HG02970 (cell line): Measurements from ENCODE around the gene NHS.

ENCODE experiments used
- ATAC-seq: cut with Tn5 transposase; IDR thresholded peaks from one replicate; pipeline ENCODE4 v1.9.1; 2021; ENCODE audit warnings: mild to moderate bottlenecking, moderate library complexity, moderate number of reproducible peaks; ENCODE audit not compliant: unreplicated experiment, low FRiP score

NHS gene

DNA sequence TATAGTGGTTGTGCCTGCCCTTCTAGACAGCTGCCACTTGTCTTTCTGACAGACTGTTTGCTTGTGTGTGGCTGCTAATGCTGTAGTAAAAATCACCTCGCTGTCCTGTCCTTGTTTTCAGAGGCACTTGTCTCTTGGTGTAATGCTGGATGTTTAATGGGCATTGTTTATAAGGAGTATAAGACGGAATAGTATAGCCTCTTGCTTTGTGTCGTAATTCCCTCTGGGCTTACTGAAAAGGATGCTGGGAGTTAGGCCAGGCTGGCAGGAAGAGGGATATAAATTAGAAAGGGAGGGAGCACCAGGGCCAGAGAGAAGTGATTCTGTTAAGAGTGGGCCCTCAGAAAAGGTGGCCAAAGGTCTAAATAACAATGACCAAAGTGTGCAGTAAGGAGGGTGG, 29.0 kb downstream of the NHS start:
- ATAC-seq = no peak

DNA sequence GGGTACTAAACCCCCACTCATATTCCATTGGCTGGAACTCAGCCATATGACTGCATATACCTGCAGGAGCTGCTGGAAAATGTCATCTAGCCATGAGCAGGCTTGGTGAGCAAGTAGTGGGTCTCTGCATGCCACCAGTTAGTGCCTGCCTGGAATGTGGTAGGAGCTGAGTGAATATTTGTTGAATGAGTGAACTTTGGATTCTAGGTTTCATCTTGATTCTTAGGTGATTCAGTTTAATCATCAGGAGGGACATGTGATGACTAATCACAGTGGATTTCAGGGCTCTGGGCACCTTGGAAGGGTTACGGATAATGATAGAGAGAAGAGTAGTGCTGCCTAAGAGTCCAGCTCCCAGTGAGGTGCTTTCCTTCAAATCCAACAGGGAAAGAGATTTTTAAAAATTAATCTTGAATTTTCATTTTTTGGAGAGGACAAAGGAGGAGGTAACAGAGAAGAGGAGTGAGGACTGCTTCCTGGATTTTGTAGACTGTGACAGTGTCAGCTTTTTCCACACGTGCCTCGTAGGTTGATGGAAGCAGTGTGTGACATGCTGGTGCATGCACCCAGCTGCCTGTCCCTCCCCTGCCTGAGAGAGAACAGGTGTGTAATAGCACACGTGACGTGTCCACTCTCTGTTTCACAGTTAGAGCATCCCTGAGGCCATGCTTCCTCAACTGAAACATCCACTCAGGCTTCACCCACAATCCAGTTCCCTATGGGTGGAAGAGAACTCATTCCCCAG, 30.4 kb downstream of the NHS start:
- no peak for ATAC-seq

DNA sequence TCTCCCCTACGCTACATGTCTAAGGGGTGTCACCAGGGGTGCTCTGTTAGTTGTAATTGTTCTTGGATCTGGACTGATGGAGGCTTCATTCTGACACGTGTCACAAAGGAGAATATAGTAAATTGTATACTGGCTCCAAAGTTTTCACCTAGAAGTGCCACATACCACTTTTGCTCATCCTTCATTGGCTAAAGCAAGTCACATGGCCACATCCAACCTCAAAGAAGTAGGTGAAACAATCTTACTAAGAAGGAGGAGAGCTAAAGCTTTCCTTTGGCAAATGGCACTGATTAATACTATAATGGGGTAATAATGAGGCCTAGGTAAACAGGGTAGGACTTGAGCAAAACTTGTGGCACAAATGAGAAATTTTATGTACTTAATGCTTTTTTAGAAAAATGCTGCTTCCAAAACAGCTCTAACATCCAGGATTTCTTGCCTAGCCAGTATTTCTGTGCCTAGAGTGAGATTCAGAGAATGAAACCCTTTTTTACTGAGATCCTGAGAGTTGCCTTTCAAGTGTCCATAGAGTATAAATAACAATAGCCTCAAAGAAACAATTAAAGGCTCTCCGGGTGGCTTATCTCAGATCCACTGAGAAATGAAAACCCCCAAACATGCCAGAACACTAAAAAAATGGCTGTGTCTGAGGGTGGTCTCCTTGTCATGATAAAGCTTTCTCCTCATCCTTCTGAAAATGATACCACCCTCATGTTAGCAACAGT, 34.7 kb downstream of the NHS start:
- no peak for ATAC-seq

DNA sequence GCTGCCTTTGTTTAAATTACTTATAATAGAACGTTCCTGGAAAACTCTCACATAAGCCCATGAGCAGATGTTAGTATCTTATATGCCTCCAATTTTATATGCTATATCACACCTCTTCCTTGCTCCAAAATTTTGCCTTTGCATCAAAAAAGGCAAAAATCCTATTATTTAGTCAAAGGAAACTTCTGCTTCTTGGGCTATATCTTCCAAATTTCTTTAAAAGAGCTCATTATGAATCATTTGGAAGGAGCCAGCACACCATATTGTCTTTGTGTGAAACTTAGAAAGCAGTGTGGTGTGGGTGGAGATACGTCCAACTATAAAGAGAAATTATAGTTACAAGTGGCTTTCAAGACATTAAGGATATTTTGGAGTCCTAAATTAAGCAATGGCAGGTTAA, 35.7 kb downstream of the NHS start:
- no peak for ATAC-seq

DNA sequence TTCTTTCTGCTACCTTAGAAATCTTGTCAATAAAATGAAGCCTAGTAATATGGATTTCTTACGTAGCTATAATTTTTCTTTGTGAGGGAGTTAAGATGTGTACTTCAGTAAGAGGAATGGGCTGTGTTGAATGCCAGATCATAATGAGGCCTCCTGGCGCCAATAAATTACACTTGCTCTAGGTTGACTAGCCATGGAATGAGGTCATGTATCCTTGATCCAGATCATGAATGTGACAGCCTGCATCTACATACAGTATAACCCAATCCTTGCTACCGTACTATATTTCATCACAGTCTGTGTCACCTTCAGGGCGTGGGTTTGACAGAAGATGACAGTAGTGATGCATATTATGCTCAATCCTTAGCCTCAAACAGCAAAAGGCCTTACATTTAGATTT, 36.2 kb downstream of the NHS start:
- ATAC-seq = no peak

DNA sequence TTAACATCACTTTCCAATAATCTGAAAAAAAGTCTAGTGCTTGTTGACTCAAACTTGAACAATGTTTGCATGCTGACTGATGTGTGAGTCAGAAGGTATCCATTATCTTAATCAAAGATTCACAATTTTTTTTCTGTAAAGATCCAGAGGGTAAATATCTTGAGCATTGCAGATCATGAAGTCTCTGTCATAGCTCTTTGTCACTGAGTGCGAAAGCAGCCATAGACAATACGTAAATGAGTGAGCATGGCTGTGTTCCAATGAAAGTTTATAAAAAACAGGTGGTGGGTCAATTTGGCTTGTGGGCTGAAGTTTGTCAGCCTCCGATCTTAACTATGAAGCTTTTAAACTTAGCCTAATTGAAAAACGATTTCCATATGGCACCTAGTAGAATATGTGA, 37.7 kb downstream of the NHS start:
- no peak for ATAC-seq

DNA sequence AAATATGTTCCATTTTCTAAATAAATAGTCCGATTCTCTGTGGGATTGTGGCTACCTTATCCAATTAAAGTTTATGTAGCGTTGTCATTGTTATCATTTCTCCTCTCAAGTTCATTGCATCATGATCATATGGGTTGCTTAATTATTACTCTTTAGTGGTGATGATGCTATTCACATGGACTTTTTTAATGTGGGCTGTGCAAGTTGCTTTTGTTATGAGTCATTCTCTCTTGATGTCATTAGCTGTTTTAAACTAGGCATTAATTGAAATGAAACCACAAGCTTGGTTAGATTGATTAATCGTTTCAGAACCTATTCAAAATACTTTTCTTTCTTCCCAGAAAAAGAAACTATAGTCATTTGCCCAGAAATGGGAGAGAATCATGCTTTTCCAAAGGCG, 38.2 kb downstream of the NHS start:
- no peak for ATAC-seq

DNA sequence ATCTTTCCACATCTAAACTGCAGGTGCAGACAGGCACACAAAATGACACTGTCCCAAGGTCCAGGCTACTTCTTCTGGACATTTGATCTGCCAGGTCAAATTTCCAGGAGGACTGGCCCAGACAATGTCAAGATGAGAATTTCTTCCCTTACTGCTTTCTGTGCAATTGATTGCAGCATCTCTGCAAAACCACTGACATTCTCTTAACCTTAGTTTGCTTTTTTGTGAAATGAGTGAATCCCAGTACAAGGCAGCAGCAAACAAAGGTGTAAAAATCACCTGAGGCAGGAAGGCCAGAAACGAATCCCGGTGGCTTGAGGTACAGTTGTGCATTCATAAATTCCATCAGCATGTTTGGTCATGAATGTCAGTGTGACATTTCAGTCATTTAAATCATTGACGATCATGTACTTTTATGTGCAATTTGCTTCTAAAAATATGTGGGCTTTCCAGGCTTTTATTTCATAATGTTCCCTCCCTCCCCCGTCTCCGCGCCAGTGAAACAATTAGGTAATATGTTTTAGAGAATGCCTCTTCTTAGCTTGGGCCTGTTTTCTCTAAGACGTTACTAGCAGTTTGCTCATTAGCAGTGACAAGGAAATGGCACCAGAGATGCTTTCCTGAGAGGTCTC, 39.1 kb downstream of the NHS start:
- ATAC-seq = no peak

DNA sequence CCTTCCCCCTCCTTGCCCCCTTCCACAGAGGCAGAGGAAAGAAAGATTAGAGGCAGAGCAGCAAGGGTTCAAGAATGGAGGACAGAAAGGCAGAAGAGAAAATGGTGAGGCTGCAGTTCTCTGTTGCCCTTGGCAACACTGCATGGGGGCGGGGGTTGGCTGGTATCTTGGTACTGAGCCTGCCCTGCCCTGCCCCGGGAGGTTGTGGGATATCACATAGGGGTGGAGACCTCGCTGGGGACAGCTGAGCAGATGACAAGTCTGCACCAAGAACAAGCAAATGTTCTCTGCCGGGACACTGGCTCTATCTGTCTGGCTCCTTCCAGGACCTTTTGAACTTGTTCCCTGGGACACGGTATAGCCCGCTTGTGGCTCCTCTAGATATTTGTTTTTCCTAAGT, 39.8 kb downstream of the NHS start:
- ATAC-seq = no peak

DNA sequence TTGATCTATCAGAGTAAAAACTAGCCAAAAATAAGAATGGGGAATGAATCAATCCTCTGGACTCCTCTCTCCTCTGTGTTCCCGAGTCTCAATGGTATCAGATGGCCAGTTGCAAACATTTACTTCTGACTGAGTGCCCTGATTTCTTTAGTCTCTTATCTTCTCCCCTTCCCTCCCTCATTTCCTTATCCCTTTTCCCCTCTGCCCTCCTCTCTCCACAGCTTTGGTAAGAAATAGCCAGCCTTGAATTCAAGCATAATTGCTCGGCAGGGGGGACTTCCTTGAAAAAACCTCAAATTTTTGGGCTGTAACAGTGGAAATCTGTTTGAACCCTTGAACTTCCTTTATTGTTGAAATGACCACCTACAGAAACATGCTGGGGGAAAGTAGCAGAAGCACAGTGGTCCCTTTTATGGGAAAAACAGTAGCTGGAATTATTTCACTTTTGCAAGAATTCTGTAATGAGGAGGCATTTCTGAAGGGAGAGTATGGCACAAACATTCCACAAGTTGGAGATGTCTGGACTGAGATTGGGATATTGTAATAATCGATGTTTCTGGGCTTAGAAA, 40.3 kb downstream of the NHS start:
- no peak for ATAC-seq

DNA sequence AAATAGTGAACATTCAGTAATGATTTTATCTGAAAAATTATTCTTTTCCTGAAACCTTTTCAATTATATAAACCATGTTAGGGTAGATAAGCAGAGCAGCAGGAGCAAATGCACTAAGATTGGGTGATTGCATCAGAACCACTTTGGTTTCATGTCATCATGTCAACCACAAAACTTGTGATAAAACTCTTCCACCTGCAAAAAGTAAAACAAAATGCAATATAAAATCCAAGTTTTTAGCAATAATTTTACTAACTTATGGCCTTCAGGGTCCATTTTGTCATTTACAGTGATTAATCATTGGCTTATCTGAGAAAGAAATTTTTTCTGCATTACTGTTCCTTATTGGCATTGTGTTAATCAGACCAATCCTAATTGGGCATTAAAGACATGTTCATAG, 42.4 kb downstream of the NHS start:
- no peak for ATAC-seq

DNA sequence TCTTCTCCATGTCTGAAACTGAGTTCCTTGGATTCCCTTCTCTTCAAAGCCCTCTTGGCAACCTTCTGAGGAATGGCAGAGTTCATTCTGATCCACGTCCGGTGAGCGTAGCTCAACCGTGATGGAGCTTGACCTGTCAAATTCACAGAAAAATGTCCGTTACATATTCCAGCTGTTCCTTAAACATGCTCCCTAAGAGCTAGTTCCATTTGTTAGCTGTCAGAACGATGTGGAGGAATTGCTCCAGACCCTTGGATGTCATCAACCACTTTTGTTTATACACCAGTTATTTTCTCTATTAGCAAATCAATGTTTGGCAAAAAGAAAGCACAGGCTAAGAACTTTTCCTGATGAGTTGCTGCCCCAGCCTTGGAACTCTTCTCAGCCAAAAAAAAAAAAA, 50.1 kb downstream of the NHS start:
- ATAC-seq = no peak

DNA sequence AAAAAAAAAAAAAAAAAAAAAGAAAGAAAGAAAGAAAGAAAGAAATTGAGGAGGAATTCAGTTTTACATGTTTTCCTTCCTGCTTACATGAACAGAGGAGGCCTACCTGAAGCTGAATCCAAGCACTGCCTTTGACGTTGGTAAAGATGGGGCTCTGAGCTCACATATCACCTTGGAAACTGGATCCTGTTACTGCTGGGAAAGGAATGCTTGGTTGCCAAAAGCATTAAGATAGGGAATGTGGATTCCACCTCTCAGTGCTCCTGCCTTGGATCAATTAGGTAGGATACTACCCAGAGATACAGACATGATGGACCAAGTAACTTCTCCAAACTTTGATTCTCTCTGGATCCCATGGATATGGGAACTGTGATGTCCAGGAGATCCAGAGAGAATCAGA, 50.6 kb downstream of the NHS start:
- ATAC-seq = no peak

DNA sequence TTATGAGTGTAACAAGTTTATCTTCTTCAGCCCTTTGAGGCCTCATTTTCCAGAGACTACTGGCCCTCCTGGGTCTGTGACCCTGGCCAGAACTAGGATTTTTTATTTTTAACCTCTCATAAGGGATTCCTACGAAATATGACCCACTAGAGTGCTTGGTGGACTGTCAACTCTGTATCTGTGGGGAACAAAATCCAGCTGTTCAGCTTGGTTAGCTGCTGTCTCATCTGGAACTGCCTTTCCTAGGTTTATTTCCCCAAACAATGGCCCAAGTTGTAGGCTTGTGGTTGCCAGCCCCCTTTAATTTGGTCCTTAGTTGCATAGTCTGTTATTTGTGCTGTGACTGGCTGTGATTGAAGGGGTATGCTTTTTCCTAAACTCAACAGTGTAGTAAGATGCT, 56.2 kb downstream of the NHS start:
- no peak for ATAC-seq

DNA sequence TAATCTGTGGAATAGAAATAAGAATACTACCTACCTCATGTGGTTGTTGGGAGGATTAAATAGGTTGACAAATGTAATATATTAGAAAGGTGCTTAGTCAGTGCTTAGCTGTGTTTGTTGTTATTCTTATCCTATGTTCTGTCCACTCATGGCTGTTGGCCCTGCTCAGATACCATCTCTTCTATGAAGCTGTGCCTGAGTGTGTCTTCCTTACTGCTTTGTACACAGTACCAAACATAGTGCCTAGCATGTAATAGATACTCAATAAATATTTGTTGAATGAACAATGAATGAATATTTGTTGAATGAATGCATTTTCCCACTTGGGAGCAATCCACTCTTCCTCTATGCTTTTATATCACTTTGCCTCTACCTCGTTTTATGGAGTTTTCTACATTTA, 57.2 kb downstream of the NHS start:
- no peak for ATAC-seq

DNA sequence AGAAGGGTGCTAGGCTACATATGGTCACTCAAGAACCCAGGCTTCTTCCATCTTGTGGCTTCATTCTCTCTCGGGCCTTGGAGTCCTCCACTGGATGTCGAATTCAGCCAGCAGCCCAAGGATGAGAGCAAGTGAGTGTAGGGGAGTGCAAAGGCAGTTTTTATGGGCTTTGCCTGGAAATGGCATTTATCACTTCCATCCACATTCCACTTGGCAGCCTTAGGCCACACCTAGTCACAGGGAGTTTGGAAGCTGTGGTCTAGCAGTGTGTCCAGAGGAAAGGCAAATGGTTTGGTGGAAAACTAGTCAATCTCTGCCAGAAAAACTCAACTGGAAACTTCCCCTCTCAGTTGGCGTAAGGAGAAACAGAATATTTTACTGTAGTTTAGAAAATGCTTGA, 59.0 kb downstream of the NHS start:
- no peak for ATAC-seq

DNA sequence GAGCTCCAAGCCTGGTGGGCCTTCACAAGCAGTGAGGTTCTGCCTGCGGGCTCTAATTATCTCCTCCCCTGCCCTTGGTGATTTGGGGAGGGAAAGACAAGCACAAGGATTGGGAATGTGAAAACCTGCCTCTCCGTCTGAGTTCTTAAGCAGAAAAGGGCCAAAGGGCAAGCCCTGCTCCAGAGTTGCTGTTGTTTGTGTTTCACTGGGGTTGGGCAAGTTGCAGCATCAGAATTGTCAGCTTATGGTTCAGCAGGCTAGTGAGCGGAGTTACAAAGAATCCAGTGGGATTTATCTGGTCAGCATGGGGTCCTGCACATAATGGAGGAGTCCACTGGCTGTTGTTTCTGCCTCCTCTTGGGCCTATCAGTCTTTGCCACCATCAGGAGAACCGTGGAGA, 60.5 kb downstream of the NHS start:
- no peak for ATAC-seq

DNA sequence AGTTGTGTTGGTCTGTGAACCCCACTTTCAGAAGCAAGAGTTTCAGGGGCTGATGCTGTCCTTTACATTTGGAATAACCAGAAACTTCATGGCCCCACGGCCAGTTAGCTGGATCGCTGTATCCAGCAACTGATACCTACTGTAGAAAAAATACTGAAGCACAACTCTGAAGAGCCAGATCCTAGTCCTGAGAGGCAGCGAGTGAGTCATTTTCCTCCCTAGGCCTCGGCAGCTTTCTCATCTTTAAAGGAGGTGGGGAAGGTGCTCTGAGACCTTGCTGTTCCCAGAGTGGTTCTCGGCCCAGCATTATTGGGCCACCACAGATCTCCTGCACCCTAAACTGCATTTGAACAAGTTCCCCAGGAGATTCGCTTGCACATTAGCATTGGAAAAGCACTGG, 63.2 kb downstream of the NHS start:
- ATAC-seq = no peak

DNA sequence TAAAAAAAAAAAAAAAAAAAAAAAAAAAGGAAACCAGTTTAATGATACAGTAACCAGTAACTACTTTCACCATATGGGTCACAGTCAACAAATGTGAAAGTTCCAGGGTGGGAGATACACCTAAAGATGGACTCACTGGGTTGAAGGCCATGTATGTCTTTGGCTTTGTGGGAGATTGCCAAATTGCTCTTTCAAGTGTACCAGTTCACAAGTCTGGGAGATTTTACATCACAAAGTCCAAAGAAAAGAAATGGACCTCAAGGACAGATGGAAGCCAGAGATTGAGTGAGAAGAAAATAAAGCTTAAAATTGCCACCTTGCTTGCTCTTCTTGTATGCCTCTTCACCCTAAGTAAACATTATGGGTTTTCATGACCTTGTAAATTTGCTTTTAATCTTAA, 65.3 kb downstream of the NHS start:
- ATAC-seq = no peak

DNA sequence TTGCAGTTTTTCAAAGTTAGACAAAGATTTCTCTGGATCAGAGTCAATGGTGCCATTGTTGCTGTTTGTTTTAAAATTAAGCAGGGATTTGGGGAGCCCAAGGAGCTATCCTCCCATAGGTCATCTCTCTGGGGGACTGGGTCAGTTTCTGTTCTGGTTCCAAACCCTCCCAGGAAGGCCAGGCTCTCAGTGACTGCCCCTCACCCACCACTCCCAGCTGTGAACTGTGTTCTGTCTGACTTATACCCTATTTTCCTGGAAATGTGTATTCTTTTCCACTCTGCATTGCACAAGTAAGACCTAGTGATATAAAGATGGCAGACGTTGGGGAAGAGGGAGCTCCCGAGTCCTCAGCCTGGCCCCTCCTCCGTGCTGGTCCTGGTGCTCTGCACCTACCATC, 65.8 kb downstream of the NHS start:
- no peak for ATAC-seq

DNA sequence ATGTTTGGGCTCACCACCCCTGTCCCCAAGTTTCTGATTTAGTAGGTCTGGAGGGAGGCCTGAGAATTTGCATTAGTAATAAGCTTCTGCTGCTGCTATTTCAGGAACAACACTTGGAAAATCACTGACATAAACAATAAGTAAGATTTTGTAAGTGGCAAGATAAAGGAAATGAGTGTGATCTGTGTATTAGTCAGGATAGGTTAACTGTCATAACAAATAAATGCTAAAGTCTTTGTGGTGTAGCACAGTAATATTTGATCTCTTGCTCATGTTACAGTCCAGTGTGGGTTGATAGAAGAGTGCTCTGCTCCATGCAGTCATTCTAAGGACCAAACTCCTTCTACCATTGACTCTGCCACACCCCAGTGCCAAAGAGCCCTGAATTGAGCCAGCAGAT, 67.0 kb downstream of the NHS start:
- ATAC-seq = no peak

DNA sequence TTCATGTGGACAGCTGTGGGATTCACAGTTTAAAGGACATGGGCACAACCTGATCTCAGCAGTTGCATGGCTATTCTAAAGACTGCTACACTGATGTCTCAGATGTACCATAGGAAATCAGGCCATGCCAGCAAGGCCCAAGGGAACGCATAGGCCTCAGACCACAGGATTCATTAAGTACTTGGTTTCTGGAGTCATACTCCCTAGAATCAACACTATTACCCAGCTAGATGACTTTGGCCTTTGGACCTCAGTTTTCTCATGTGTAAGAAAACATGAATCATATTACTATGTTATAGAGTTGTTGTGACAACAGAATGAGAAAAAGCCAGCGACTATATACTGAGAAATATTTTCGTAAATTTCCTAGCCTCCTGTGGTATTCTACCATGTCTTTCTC, 67.9 kb downstream of the NHS start:
- ATAC-seq = no peak
